Choroid plexus epithelial cell (primary cell): Measurements from ENCODE around the gene RAF1.
A peak's percentile ranks its signal among the peaks of the same experiment; 100 is the strongest.
"Not testable (repeated sequence)": the region's sequence is repeated elsewhere in the genome, so short reads cannot be mapped to it uniquely, and the experiment has no call there.

ENCODE experiments used
- DNase-seq: peaks from one replicate; pipeline ENCODE4 v3.0.0-alpha.2; 2010; ENCODE audit warnings: low read depth
- H3K4me3 ChIP-seq: 2 replicates; pipeline ENCODE4 v1.5.1; 2011; ENCODE audit warnings: low read depth, mild to moderate bottlenecking, control low read depth, low read length, moderate library complexity
- TF ChIP-seq, protein P1 (sequence below): conservative IDR thresholded peaks from 2 replicates; pipeline ENCODE4 v1.5.1; 2011; ENCODE audit warnings: low read depth, mild to moderate bottlenecking, control low read depth, inconsistent platforms, low read length, moderate library complexity

RAF1 gene

DNA sequence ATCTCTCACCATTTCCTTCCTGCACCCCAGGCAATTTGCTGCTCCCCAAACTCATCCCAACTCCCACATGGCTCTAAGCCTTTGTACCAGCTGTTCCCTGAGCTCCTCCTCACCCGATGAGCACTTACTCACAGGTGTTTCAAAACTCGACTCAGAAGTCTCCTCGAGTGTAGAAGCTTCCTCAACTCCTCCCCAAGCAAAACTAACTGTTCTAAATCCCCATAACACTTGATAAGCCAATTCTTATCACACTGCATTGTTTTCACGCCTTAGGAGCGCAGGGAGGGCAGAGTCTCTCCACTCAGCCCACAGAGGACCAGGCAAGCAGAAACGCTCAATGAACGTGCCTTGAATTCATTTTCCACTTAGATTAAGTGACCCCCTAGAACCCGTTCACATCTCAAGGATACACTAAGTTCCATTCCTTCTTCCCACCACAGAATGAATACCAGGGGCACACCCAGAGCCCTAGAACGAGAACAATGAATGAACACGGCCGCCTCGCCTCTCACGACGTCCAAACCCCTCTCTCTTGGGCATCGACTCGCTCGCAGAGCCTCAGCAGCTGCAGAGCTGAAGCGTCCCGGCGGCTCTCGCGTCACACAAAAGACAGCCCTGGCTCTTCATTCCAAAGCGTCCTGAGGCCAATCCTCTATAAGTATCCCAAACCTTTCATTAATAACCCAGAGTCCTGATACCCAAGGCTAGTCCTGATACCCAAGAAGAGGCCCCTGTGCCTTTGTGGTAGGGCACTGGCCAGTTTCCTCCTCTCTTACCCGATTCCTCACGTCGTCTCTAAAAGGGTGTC, 1.1 kb downstream of the RAF1 start:
- TF ChIP-seq, protein P1, sequence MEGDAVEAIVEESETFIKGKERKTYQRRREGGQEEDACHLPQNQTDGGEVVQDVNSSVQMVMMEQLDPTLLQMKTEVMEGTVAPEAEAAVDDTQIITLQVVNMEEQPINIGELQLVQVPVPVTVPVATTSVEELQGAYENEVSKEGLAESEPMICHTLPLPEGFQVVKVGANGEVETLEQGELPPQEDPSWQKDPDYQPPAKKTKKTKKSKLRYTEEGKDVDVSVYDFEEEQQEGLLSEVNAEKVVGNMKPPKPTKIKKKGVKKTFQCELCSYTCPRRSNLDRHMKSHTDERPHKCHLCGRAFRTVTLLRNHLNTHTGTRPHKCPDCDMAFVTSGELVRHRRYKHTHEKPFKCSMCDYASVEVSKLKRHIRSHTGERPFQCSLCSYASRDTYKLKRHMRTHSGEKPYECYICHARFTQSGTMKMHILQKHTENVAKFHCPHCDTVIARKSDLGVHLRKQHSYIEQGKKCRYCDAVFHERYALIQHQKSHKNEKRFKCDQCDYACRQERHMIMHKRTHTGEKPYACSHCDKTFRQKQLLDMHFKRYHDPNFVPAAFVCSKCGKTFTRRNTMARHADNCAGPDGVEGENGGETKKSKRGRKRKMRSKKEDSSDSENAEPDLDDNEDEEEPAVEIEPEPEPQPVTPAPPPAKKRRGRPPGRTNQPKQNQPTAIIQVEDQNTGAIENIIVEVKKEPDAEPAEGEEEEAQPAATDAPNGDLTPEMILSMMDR: no peak
- peak overlapping the region; percentile 96 for H3K4me3 ChIP-seq
- peak; percentile 52 for DNase-seq

DNA sequence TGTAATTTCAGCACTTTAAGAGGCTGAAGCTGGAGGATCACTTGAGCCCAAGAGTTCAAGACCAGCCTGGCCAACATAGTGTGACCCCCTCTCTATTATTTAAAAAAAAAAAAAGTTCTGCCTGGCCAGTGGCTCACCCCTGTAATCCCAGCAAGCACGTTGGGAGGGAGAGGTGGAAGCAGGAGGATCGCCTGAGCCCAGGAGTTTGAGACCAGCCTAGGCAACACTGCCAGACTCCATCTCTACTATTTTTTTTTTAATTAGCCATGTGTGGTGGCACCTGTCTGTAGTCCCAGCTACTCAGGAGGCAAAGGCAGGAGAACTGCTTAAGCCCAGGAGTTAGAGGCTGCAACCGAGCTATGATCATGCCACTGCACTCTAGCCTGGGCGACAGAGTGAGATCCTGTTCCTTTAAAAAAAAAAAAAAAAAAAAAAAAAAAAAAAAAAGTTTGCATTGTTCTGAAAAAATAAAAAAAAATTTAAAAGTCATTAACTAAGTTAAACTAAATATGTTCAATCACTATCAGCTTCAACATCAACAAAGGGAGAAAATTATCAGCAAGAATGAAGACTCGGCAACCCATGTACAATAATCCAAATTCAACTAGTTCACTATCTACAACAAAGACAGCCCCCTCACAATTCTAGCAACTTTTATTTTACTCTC, 1.9 kb downstream of the RAF1 start:
- no peak for DNase-seq
- peak overlapping the region; percentile 96 for H3K4me3 ChIP-seq
- TF ChIP-seq, protein P1: no peak

DNA sequence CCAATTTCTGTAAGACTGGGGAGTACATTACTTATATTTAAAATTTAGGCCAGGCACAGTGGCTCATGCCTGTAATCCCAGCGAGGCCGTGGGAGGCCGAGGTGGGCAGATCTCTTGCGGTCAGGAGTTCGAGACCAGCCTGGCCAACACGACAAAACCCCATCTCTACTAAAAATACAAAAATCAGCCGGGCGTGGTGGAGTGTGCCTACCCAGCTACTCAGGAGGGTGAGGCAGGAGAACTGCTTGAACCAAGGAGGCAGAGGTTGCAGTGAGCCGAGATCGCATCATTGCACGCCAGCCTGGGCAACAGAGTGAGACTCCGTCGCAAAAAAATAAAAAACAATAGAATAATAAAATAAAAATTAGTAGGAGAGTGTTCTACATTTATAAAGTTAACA, 2.5 kb downstream of the RAF1 start:
- not testable (repeated sequence) for DNase-seq

DNA sequence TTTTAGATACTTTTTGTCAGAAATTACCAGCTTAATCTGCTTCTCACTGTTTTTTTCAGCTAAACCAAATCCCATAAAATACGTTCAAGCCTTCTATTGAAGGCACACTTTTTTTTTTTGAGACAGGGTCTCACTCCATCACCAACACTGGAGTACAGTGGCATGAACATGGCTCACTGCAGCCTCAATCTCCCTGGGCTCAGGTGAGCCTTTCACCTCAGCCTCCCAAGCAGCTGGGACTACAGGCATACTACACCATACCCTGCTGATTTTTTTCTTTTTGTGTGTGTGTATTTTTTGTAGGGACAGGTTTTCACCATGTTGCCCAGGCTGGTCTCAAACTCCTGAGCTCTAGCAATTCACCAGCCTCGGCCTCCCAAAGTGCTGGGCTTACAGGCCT, 3.7 kb downstream of the RAF1 start:
- no peak overlapping the region for H3K4me3 ChIP-seq
- DNase-seq: no peak
- TF ChIP-seq, protein P1: no peak

More for the DNA sequence above, 2.5 kb downstream of the RAF1 start:
- H3K4me3 ChIP-seq: not testable (repeated sequence)

DNA sequence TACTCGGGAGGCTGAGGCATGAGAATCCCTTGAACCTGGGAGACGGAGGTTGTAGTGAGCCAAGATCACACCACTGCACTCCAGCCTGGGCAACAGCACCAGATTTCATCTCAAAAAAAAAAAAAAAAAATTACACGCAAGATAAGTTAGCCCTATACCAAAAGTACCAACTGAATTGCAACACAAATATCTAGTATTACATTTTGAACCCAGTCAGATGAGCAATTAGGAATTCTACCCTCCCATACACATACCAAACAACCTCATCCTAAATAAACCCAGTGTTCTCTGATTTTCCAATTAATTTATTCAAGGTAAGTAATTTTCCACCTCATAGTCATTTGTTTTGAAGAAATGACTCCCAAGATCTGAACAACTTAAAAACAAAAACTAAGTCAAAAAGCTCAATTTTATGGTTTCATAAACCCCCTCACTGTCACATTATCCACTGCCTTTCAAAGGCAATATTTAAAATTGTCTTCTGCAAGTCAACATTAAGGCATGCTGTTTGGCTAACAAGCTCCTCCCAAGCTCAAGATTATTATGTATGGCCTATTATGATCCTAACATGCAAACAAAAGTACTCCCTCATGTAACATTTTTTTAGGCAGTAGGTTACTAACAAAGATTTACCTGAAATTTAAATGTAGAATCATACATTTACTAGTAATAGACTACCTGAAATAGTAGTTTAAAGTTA, 4.5 kb downstream of the RAF1 start:
- no peak for DNase-seq
- TF ChIP-seq, protein P1: no peak
- no peak overlapping the region for H3K4me3 ChIP-seq

DNA sequence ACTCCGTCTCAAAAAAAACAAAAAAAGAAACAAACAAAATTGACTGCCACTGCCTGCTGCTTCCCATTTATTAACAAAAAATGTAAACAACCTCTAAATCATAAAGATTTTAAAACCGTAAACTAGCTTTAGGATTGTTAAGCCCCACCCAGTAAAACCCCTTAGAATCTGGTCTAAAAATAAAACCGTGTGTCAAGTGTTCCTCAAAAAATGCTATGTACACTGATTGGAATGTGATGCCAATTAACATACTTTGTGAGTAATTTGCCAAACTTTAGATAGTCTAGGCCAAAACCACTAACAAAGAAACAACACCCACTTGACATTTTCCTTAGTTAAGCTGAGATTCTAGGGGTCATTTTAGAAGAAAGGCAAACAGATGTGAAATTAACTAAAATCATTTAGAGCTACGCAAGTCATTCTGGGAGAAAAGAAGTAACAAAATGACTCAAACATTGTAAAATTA, 5.3 kb downstream of the RAF1 start:
- TF ChIP-seq, protein P1: no peak
- DNase-seq: peak; percentile 65
- no peak overlapping the region for H3K4me3 ChIP-seq

DNA sequence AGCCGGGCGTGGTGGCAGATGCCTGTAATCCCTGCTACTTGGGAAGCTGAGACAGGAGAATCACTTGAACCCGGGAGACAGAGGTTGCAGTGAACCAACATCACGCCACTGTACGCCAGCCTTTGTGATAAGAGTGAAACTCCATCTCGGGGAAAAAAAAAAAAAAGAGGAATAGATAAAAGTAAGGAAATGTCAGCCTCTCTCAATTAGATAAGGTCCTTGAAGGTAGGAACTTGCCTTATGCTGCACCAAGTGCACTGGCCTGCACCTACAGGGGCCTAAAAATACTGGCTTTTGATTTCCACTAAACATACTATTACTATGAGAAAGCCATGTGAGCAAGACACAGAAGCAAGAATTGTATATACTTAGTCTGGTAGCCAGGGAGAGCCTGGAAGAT, 7.1 kb downstream of the RAF1 start:
- TF ChIP-seq, protein P1: no peak
- H3K4me3 ChIP-seq: no peak overlapping the region
- DNase-seq: no peak
